ENCODE data around the gene RNU1-3.
A peak's percentile ranks its signal among the peaks of the same experiment; 100 is the strongest.
"Not testable (repeated sequence)": the region's sequence is repeated elsewhere in the genome, so short reads cannot be mapped to it uniquely, and the experiment has no call there.

Gene RNU1-3

DNA sequence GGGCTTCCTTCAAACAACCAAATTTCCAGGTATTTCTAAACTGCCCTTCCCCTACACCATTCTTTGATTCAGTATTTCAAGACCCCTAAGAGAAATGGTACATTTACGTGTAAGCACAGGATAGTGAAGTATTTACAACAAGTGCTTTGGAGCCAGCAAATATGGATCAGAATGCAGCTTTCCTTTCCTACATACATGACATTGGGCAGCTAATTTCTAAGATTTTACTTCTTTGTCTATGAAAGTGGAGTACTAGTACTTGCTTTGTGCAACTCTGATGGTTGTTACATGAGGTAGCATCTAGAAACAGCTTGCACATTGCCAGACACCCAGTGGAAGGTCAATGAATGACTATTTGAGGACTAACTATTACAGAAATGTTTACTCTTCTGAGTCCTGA, 15.2 kb downstream of the RNU1-3 start:
- DNase-seq = not testable (repeated sequence)

DNA sequence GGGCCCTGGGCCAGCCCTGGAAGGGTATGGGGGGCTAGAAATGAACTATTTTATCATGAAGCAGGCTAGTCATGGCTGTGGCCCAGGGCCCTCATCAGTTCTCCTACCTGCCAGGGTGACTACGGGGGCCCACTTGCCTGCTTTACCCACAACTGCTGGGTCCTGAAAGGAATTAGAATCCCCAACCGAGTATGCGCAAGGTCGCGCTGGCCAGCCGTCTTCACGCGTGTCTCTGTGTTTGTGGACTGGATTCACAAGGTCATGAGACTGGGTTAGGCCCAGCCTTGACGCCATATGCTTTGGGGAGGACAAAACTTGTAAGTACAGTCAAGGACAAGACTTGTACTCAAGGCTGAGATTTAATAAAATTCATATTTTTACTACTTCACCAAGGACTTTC, 16.8 kb downstream of the RNU1-3 start:
- DNase-seq = not testable (repeated sequence)

DNA sequence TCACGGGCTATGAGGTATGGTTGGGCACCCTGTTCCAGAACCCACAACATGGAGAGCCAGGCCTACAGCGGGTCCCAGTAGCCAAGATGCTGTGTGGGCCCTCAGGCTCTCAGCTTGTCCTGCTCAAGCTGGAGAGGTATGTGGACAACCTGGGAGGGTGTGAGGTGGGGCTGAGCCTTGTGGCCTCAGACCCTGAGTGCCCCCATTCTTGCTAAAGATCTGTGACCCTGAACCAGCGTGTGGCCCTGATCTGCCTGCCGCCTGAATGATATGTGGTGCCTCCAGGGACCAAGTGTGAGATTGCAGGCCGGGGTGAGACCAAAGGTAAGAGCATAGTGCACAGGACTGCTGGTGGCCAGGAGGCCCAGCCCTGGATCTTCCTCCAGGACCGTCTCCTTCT, 17.4 kb downstream of the RNU1-3 start:
- DNase-seq = not testable (repeated sequence)

DNA sequence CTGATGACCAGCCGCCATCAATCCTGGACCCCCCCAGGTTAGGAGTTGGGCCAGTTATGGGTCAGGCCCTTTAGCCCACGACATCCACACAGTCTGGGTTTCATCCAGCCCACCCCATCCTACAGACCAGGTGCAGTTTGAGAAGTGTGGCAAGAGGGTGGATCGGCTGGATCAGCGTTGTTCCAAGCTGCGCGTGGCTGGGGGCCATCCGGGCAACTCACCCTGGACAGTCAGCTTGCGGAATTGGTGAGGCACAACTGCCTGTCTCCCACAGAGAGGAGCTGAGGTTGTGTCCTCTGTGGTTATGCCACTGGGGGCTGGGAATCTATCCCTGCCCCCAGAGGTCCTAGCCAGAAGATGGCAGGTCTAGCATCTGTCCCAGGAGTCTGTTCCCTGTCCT, 18.0 kb downstream of the RNU1-3 start:
- not testable (repeated sequence) for DNase-seq

DNA sequence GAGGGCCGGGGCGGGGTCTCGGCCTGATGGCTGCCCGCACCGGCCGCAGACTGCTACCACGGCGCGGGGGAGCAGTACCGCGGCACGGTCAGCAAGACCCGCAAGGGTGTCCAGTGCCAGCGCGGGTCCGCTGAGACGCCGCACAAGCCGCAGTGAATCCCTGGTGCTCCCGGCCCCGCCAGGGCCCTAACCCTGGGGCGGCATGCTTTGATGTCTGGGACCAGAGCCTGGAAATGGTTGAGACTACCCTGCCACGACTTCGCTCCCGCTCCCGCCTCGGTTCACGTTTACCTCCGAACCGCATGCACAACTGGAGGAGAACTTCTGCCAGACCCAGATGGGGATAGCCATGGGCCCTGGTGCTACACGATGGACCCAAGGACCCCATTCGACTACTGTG, 18.5 kb downstream of the RNU1-3 start:
- not testable (repeated sequence) for DNase-seq

DNA sequence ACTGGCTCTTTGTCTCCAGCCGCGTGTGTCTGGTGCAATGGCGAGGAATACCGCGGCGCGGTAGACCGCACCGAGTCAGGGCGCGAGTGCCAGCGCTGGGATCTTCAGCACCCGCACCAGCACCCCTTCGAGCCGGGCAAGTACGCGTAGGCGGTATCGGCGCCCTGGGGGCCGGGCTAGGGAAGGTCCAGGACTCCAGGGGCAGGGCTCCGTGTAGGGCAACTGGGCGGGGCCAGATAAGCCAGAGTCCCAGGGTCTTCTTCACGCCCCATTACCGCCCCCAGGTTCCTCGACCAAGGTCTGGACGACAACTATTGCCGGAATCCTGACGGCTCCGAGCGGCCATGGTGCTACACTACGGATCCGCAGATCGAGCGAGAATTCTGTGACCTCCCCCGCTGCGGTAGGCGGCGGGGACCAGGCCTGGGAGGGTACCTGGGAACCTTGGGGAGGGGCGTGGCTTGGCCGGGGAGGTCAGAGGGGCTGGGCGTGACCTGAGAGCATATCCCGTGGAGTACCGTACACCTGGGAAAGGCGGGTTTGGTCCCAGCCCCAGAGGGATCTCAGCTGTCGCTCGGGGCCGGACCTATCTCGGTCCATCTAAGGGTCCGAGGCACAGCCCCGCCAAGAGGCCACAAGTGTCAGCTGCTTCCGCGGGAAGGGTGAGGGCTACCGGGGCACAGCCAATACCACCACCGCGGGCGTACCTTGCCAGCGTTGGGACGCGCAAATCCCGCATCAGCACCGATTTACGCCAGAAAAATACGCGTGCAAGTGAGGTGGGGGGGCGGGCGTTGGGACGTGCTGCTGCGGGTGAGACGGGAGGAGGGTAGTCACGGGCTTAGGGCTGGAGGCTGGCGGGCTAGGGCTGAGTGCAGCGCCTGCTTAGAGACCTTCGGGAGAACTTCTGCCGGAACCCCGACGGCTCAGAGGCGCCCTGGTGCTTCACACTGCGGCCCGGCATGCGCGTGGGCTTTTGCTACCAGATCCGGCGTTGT, 19.3 kb downstream of the RNU1-3 start:
- not testable (repeated sequence) for DNase-seq

DNA sequence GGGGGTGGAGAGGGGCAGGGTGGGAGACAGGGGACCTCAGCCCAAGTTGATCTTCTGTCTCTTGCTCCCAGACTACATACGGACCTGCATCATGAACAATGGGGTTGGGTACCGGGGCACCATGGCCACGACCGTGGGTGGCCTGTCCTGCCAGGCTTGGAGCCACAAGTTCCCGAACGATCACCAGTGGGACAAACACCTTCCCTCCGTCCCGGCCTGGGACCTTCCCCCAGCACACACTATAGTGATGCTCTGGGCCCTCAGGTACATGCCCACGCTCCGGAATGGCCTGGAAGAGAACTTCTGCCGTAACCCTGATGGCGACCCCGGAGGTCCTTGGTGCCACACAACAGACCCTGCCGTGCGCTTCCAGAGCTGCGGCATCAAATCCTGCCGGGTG, 20.0 kb downstream of the RNU1-3 start:
- DNase-seq = not testable (repeated sequence)

DNA sequence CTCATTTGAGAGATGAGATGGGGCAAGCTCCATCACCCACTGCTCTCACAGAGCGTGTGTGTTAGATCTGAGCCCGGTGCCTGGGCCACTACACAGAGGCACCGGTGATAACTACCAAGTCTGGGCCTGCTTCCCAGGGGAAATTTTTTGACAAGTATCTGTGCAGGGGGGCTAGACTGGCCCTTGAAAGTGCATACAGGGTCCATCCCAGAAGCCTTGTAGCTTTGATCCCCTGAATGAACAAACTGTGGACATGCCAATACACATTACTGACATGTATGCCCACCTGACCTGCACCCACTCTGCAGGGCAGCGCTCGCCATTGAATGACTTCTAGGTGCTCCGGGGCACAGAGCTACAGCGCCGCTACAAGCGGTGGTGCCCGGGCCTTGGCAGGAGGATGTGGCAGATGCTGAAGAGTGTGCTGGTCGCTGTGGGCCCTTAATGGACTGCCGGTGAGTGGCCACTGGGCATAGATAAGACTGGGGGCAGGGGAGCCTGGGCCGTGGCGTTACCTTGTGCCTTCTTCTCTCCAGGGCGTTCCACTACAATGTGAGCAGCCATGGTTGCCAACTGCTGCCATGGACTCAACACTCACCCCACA, 20.6 kb downstream of the RNU1-3 start:
- not testable (repeated sequence) for DNase-seq

DNA sequence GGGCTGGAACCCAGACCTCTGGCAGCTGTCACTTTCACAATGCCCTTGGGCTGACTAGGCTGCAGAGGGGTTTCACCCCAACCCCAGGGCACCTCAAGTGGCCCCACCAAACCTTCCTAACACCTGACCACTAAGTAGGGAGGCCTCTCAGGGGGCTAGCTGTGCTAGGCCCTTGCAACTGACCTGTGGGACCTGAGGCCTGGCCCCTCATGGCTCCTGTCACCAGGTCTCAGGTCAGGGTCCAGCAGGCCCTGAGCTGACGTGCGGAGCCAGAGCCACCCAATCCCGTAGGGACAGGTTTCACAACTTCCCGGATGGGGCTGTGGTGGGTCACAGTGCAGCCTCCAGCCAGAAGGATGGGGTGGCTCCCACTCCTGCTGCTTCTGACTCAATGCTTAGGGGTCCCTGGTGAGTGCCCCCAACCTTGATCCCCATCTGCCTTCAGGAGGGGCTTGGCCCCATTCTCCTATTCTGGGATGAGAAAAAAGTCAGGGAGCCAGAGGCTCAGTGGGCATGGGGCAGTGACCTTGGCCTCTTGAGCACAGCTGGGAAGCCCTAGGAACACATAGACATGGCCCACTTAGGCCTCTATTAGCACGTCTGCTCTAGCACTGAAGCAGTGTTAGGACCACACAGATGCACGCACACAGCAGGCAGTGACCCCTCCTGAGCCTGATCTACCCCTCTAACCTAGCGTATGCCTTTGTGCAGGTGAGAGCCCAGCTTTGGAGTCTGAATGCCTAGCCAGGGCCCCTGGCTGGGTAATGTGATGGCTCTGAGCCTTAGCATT, 21.3 kb downstream of the RNU1-3 start:
- DNase-seq = not testable (repeated sequence)

DNA sequence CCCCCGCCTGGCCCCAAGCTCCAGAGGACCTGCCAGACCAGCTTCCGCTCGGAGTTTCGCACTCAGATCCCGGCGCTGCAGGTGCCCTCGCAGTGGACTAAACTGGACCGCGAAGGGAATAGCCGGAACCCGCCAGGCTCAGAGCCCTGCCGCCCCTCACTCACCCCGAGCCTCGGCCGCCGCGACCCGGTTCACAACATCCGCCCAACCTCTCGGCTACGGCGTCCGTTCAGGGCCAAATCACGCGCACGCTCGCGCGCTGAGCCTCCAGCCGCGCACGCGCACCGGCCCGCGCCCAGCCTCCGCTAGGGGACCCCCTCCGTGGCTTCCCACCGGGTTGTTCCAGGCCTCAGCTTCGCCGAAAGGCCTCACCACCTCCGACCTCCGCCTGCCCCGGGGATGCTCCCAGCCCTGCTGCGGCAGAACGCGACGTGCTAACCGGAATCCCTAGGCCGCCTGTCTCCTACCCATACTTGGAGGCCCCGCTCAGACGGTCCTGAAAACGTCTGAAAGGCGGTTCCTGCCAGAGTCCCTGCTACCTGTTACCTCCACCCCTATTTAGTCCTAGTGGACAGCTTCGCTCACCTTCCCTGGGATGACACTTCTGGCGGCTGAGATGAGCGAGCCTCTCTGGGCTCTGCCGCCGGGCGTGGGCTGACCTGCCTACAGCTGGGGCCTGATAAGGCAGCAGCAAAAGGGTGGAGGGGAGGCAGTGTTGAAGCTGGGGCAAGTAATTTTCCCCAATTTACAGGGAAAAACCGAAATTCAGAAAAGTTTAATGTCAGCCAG, 22.1 kb downstream of the RNU1-3 start:
- DNase-seq = peak; percentile 95 to 100 (median 98)

DNA sequence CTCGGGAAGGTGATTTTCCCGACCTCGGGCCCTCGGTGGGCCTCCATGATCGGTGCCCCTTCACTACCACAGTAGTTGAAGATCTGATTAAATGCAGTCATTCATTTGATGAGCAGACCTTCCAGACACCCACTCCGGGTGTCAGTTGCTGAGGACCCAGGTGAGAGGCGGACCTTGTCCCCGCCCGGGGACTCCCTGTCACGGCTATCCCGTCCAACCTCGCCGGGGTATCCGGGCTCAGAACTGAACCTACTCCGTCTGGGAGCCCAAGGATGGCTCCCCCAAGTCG, 22.6 kb downstream of the RNU1-3 start:
- no peak for DNase-seq

DNA sequence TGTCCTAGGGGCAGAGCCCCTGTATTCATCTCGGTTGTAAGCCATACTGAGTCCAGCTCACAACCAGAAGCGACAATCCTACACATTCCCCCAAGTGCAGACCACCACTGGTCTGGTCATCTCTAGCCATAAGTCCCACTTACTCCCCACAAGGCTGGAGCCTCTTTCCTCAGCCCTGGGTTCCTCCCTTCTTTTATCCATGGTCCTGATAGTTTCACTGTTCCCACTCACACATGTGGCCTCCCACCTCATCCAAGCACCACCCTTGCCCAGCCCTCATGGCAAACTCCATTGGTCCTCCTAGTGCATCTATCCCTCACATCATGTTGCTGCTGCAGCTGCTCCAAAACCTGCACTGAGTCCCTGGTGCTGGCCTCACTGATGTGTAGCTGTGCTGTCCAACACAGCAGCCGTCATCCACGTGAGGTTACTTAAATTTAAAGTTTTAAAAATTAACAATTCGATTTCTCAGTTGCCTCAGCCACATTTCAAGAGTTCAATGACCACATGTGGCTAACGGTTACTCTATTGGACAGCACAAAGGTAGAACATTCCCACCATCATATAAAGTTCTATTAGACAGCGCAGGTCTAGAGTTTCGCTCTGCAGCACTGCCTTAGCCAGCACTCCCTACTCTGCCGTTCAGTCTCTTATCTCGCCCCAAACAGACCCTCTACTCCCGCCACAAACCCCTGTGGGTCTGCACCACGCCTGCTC, 23.1 kb downstream of the RNU1-3 start:
- not testable (repeated sequence) for DNase-seq

DNA sequence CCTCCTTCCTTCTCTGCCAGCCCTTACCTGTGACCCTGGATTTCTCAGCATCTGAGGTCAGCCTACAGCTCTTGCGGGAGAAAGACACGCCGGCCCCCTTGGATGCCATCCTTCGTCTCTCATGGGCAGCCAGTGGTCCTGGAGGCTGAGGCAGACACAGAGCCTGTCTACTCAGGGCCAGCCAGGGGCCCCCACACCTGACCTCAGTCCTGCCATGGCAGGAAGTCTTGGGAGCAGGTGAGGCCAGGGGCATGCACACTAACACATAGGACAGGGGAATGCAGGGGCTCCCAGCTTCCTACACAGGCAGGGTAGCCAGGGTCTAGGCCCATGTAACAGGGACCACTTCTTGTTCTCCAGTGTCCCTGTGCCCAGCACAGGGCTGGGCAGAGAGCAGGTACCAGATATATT, 23.7 kb downstream of the RNU1-3 start:
- DNase-seq = not testable (repeated sequence)

DNA sequence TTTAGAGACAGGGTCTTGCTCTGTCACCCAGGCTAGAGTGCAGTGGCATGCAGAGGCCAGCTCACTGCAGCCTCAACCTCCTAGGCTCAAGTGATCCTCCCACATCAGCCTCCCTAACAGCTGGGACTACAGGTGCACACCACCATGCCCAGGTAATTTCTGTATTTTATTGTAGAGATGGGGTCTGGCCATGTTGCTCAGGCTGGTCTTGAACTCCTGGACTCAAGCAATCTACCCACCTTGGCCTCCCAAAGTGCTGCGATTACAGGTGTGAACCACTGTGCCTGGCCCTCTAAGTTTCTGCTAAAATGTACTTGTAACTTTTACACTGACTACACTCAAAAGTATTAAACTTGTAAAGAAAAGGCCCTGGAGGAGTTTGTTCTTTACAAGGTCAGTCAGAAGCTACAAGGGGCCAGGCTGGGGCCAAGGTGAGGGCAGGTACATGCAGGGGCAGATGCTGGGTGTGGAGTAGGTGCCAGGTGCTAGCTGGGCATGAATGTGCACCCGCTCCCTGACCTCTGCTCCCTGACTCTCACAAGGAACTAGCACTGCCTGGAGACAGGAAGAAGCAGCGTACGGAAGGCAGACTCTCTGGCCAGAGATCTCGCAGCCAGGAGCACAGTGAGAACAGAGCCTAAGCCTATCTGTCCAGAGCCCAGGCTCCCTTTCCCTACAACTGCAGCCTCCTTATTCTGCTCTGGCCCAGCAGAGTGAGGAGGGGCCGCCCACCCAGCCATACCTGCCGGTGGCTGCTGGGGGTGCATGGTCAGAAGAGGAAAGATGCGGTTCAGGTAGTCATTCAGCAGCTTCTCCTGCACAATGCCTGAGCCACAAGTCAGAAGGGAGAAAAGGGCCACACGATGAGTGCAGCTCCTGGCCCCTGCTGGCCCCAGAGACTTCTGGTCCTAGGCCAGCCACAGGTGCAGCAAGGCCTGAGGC, 24.5 kb downstream of the RNU1-3 start:
- not testable (repeated sequence) for DNase-seq

DNA sequence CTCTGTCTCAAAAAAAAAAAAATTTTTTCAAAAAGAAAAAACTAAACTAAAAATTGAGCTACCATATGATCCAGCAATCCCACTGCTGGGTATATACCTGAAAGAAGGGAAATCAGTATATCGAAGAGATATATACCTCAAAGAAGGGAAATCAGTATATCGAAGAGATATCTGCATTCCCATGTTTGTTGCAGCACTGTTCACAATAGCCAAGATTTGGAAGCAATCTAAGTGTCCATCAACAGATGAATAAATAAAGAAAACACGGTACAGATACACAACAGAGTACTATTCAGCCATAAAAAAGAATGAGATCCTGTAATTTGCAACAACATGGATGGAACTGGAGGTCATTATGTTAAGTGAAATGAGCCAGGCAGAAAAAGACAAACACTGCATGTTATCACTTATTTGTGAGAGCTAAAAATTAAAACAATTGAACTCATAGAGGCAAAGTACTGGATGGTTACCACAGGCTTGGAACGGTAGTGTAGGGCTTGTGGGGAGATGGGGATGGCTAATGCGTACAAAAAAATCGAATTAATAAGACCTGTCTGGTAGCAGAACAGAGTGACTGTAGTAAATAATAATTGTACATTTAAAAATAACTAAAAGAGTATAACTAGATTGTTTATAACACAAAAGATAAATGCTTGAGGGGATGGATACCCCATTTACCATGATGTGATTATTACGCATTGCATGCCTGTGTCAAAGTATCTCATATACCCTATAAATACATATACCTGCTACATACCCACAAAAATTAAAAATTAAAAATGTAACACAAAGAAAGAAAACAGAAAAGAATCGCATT, 25.4 kb downstream of the RNU1-3 start:
- DNase-seq = not testable (repeated sequence)

DNA sequence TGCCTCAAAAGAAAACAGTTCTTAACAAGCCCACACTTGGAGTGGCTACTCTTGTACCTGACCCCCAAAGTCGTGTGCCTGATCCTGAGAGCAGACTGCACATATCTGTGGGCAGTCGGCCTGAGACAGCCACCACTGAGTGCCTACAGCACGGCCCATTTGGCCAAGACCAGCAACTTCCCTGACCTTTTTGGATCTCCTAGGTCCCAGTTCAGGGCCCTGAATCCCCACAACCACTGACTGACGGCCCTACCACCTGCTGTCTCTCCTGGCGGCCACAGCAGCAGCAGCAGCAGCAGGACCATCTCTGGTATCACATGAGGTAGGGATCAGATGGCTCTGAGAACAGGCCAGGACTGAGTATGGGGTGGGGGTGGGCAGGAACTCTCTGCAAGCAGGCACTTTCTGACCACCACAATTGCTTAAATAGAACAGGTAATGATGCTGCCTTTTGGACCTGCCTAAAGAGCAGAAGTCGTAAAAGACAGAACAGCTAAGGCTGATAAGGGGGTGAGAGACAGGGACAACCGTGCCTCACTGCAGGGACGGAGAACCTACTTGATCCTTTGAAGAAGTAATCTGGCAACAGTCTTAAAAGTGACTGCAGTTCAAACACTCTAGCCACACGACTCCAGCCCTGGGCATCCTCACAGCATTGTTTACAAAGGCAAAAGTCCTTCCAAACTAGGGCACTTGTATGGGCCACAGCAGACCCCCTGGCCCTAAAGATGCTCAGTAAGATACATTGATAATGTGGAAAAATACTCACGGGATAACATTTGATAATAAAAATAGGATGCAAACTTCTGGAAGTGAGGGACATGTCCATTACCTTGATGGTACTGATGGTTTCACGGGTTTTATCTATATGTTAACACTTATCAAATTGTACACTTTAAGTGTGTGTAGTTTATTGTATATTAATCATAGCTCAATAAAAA, 27.4 kb downstream of the RNU1-3 start:
- DNase-seq = not testable (repeated sequence)

DNA sequence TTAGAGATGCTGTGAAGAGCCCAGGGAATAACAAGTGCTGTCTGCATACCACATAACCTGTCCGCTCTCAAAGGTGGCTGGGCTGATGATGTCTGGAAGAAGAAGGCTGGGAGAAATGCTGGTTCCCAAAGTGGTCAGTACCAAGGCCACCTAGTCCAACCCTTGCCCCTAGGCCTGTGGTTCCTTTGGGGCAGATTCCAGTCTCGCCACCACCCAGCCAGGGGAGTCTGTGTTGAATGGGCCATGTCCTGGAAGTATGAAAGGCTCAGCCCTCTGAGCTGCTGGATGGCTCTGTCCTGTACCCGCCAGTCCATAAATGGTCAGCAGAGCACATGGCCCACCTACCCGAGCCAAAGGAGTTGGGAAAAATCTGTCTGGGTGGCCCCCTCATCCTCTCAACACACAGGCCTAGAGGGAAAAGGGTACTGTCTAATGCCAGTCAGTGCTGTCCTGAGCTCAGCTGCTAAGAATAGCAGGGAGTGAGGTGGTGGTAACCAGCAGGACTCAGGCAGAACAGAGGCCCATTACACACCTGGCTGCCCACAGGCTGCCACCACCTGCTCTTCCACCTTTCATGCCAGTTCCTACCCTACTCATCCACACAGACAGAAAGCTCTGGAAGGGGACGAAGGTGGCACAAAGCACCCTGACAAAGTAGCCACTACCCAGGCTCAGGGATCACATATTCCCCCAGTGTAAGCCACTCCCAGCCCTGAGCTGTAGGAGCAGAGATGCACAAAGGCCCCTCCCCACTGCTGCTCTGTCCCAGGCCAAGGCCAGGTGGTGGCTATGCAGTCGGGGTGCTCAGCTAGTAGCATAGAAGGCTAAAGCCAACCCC, 28.6 kb downstream of the RNU1-3 start:
- not testable (repeated sequence) for DNase-seq
